Right lobe of liver (tissue), 6 donors: ENCODE data around the gene INTS3. TPM values are rescaled to one million over a fixed set of nuclear protein-coding genes. Genes with fewer than 3 reads are reported as not detected.
A peak's percentile ranks its signal among the peaks of the same experiment; 100 is the strongest.

Experiments
- ATAC-seq, 4 donors: fragments of 200-7000 bp; cut with Tn5 transposase; one replicate each; pipeline ENCODE4 v1.9.1; 2020; ENCODE audit warnings: mild to moderate bottlenecking in 4 of 4, moderate library complexity in 4 of 4
- DNase-seq, 3 donors: peaks; one replicate each; pipeline ENCODE4 v3.0.0-alpha.2; 2020
- H3K27ac ChIP-seq, 3 donors: fragments of 200-600 bp; one replicate each; pipeline ENCODE4 v1.8.0; 2022
- H3K27me3 ChIP-seq, 2 donors: fragments of 200-600 bp; one replicate each; pipeline ENCODE4 v1.8.0; 2022
- H3K36me3 ChIP-seq, 4 donors: fragments of 200-600 bp; sonication (generic) in 1 of 4; one replicate each; pipeline versions ENCODE4 v1.5.1 to v1.8.0; 2017 to 2022; ENCODE audit warnings: control low read depth in 1 of 4
- H3K4me1 ChIP-seq, 4 donors: fragments of 200-600 bp; sonication (generic) in 1 of 4; one replicate each; pipeline versions ENCODE4 v1.5.1 to v1.8.0; 2017 to 2022; ENCODE audit warnings: control low read depth in 1 of 4
- H3K4me3 ChIP-seq, 3 donors: fragments of 200-600 bp; one replicate each; pipeline ENCODE4 v1.8.0; 2022
- H3K9me3 ChIP-seq, 4 donors: fragments of 200-600 bp; sonication (generic) in 1 of 4; one replicate each; pipeline versions ENCODE4 v1.5.1 to v1.8.0; 2017 to 2022; ENCODE audit warnings: control low read depth in 1 of 4
- POLR2A ChIP-seq: fragments of 450-650 bp; IDR thresholded peaks from one replicate; pipeline ENCODE4 v1.6.1; 2017; ENCODE audit warnings: antibody characterized with exemption, mild to moderate bottlenecking
- WGBS: methylation state at CpG from one replicate; pipeline ENCODE4 v1.1.6; 2018; ENCODE audit warnings: low coverage, low lambda C conversion rate; ENCODE audit not compliant: insufficient coverage; ENCODE audit errors: missing lambda C conversion rate; 5-methylcytosine and 5-hydroxymethylcytosine counted together
- intact Hi-C, 2 donors: fragments of 100-400 bp; cut with DNase I; formaldehyde crosslinking; loops; one replicate each; pipeline versions ENCODE4 v1.11.2 to v1.14.1; 2022
- microRNA-seq, 2 donors: library from miRNA; unstranded; fragments of <30 nt; microRNA quantifications; one replicate each; pipeline ENCODE4, GENCODE V29; 2019 to 2020
- small RNA-seq, 2 experiments: library from RNA; depleted of rRNA; stranded (forward); fragments of <200 nt; gene quantifications; one replicate each; pipeline ENCODE3, GENCODE V24; 2016
- total RNA-seq, 6 experiments: library from RNA; depleted of rRNA in 2 of 6; stranded (reverse); fragments of >200 nt in 2 of 6; fragmentation: NEBNext Ultra II Directional in 3 of 6; extraction: Animal tissue kit (Norgen Biotek cat#: 25700) in 3 of 6; gene quantifications; one replicate each; pipeline versions ENCODE4 v1.1.0 to v1.2.4, GENCODE V29; 2016 to 2023
- TF ChIP-seq, protein P1 (sequence below), 4 donors: fragments of 200-600 bp in 3 of 4; fragments of 450-650 bp in 1 of 4; IDR thresholded peaks; one replicate each; pipeline versions ENCODE4 v1.5.1 to v1.8.0; 2016 to 2022; ENCODE audit warnings: antibody characterized with exemption in 4 of 4, mild to moderate bottlenecking in 2 of 4
- donor health status: DM: no; HTN: yes; CAD: no.
- donor health status: DM: no; HTN: no; CAD: no.
- donor health status: DM: no; HTN: no; CAD: no.
- donor health status: DM: no; HTN: yes; CAD: no.
- donor health status: DM: no; HTN: yes; CAD: no.

INTS3 gene
- total RNA-seq, 6 experiments from 2014 or later: 16.5 to 29.1 (median 22.6) TPM

GRCh38 chr1:153805886-153806719 lies 78.3 kb downstream of the INTS3 start:
- TF ChIP-seq, protein P1, sequence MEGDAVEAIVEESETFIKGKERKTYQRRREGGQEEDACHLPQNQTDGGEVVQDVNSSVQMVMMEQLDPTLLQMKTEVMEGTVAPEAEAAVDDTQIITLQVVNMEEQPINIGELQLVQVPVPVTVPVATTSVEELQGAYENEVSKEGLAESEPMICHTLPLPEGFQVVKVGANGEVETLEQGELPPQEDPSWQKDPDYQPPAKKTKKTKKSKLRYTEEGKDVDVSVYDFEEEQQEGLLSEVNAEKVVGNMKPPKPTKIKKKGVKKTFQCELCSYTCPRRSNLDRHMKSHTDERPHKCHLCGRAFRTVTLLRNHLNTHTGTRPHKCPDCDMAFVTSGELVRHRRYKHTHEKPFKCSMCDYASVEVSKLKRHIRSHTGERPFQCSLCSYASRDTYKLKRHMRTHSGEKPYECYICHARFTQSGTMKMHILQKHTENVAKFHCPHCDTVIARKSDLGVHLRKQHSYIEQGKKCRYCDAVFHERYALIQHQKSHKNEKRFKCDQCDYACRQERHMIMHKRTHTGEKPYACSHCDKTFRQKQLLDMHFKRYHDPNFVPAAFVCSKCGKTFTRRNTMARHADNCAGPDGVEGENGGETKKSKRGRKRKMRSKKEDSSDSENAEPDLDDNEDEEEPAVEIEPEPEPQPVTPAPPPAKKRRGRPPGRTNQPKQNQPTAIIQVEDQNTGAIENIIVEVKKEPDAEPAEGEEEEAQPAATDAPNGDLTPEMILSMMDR (IDR thresholded peaks at IDR 0.05): no peak
- TF ChIP-seq POLR2A: no peak
- Histone ChIP-seq H3K4me1 (peaks cover 0 to 2% (median 0%) of the 10 kb centered on the region in 4 donors), H3K4me3 (no peak overlapping the region), H3K9me3 (no peaks in the 10 kb centered on the region), H3K36me3 (peaks cover 0 to 34% (median 10%) of the 10 kb centered on the region in 4 donors), H3K27me3 (no peaks in the 10 kb centered on the region), H3K27ac (no peak overlapping the region)
- ATAC-seq (peak in 1 of 4 donors; percentile 16), DNase-seq (peak in 1 of 3 donors; percentile 34)
- 72% methylated on average over 9 of the region's 11 CpGs for WGBS
- intact Hi-C loops: no loop called here

- ATAC-seq (no peak), DNase-seq (peak in 1 of 3 donors; percentile 28)
- intact Hi-C loops: no loop called here
- Histone ChIP-seq H3K36me3 (peaks cover 0 to 66% (median 34%) of the 10 kb centered on the region in 4 donors), H3K4me3 (no peak overlapping the region), H3K9me3 (no peaks in the 10 kb centered on the region), H3K4me1 (no peaks in the 10 kb centered on the region), H3K27me3 (no peaks in the 10 kb centered on the region), H3K27ac (no peak overlapping the region)
- 85% methylated on average over 11 of the region's 13 CpGs for WGBS
- no peak for TF ChIP-seq POLR2A
- TF ChIP-seq, protein P1 (IDR thresholded peaks at IDR 0.05): no peak
Measured at GRCh38 chr1:153816283-153816889, 88.5 kb downstream of the INTS3 start.

DNA sequence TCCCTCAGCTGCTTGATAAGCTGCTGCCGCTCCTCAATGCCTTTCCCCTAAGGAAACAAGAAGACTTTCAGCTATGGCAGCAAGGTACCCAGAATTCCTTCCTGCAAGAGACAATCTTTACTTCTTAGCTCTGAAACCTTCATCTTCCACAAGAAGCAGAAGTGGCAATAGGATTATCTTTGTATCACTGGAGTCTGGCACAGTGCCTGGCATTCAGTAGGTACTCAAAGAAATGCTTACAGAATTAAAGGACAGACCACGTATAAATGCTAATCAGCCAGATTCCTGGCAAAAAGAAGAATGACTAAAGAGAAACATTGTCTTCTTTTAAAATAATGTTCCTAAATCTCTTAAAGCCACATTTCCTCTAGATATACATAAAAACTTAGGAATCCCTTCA lies 91.0 kb downstream of the INTS3 start:
- no peak overlapping the region for H3K27ac ChIP-seq
- peak in 1 of 3 donors; percentile 5 for DNase-seq
- peaks cover 0 to 45% (median 20%) of the 10 kb centered on the region in 4 donors for H3K36me3 ChIP-seq
- intact Hi-C loops: no loop called here
- no peaks in the 10 kb centered on the region for H3K4me1 ChIP-seq
- H3K4me3 ChIP-seq: no peak overlapping the region
- WGBS: 87% methylated on average over 2 of the region's 2 CpGs
- no peak for ATAC-seq
- TF ChIP-seq, protein P1 (IDR thresholded peaks at IDR 0.05): no peak
- no peak for TF ChIP-seq POLR2A
- no peaks in the 10 kb centered on the region for H3K27me3 ChIP-seq
- no peaks in the 10 kb centered on the region for H3K9me3 ChIP-seq

Small RNA genes lying within 50 kb of the gene (microRNA-seq; reads per million reads assigned to microRNA genes)
- 0 reads per million in 2 donors for gene MIR8083

Small RNA genes lying within 50 kb of the gene (small RNA-seq; reads per million reads assigned to genes)
- 0 reads per million in 2 experiments for gene MIR8083
- 0 reads per million in 2 experiments for gene RF00019
- 0 reads per million in 2 experiments for gene RN7SL372P

Other genes starting within 250 kb of the INTS3 start
- 10 to 100 TPM in 5 of 6 experiments, 1 to 10 TPM in 1; 6.6 to 24.0 (median 12.0) TPM for gene S100A6, start 192.1 kb upstream of the INTS3 start, total RNA-seq
- gene S100A5, start 187.1 kb upstream of the INTS3 start, total RNA-seq: not detected
- 10 to 100 TPM in 4 of 6 experiments, 1 to 10 TPM in 2; 7.6 to 21.6 (median 14.0) TPM for gene S100A4, start 182.2 kb upstream of the INTS3 start, total RNA-seq
- gene S100A3, start 178.8 kb upstream of the INTS3 start, total RNA-seq: under 1 TPM in 1 of 6 experiments, not detected in 5; 0.29 TPM
- gene S100A2, start 162.2 kb upstream of the INTS3 start, total RNA-seq: not detected
- 100 to 1,000 TPM in 2 of 6 experiments, 10 to 100 TPM in 4; 55.9 to 151 (median 71.8) TPM for gene S100A16, start 114.9 kb upstream of the INTS3 start, total RNA-seq
- gene S100A14, start 111.7 kb upstream of the INTS3 start, total RNA-seq: 10 to 100 TPM in 2 of 6 experiments, 1 to 10 TPM in 4; 1.8 to 14.0 (median 5.2) TPM
- gene S100A13, start 100.5 kb upstream of the INTS3 start, total RNA-seq: 10 to 100 TPM; 10.4 to 24.5 (median 21.9) TPM
- gene S100A1, start 99.6 kb upstream of the INTS3 start, total RNA-seq: 1 to 10 TPM in 3 of 6 experiments, under 1 TPM in 3; 0.40 to 2.1 (median 1.0) TPM
- 10 to 100 TPM; 21.9 to 29.7 (median 26.0) TPM for gene CHTOP, start 94.0 kb upstream of the INTS3 start, total RNA-seq
- gene SNAPIN, start 69.3 kb upstream of the INTS3 start, total RNA-seq: 10 to 100 TPM; 14.6 to 33.2 (median 18.0) TPM
- 10 to 100 TPM; 30.2 to 55.9 (median 38.7) TPM for gene ILF2, start 57.1 kb upstream of the INTS3 start, total RNA-seq
- gene NPR1, start 49.4 kb upstream of the INTS3 start, total RNA-seq: 10 to 100 TPM in 1 of 6 experiments, 1 to 10 TPM in 5; 5.0 to 14.4 (median 5.7) TPM
- 10 to 100 TPM; 25.4 to 50.4 (median 36.9) TPM for gene SLC27A3, start 47.4 kb downstream of the INTS3 start, total RNA-seq
- 10 to 100 TPM in 5 of 6 experiments, 1 to 10 TPM in 1; 9.8 to 20.3 (median 16.8) TPM for gene GATAD2B, start 194.9 kb downstream of the INTS3 start, total RNA-seq
- 10 to 100 TPM; 13.0 to 27.5 (median 20.2) TPM for gene DENND4B, start 218.7 kb downstream of the INTS3 start, total RNA-seq
- gene CRTC2, start 230.6 kb downstream of the INTS3 start, total RNA-seq: 10 to 100 TPM in 4 of 6 experiments, 1 to 10 TPM in 2; 4.8 to 19.5 (median 18.3) TPM
- 10 to 100 TPM; 33.0 to 63.6 (median 47.7) TPM for gene SLC39A1, start 235.5 kb downstream of the INTS3 start, total RNA-seq
- 10 to 100 TPM in 1 of 6 experiments, 1 to 10 TPM in 5; 4.9 to 11.1 (median 8.2) TPM for gene CREB3L4, start 239.9 kb downstream of the INTS3 start, total RNA-seq
- 100 to 1,000 TPM in 2 of 6 experiments, 10 to 100 TPM in 4; 55.8 to 169 (median 90.9) TPM for gene JTB, start 249.6 kb downstream of the INTS3 start, total RNA-seq